SK-N-SH (cell line): Measurements from ENCODE around the gene RHBDL3.
A peak's percentile ranks its signal among the peaks of the same experiment; 100 is the strongest.

Experiments
- CHD2 ChIP-seq: fragments of 150-350 bp; IDR thresholded peaks from 2 replicates; pipeline ENCODE4 v1.6.1; 2018; ENCODE audit warnings: low read length; ENCODE audit not compliant: partially characterized antibody
- CTCF ChIP-seq: fragments of 200-600 bp; sonication (generic); IDR thresholded peaks from 2 replicates; pipeline ENCODE4 v1.6.1; 2017; ENCODE audit warnings: antibody characterized with exemption, mild to moderate bottlenecking, moderate library complexity
- FOXM1 ChIP-seq: IDR thresholded peaks from 2 replicates; pipeline ENCODE4 v1.4.0; 2012; ENCODE audit warnings: low read depth, mild to moderate bottlenecking
- JUND ChIP-seq: IDR thresholded peaks from 2 replicates; pipeline ENCODE4 v1.4.0; 2012
- NFIC ChIP-seq: IDR thresholded peaks from 2 replicates; pipeline ENCODE4 v1.4.0; 2012; ENCODE audit warnings: borderline replicate concordance
- PBX3 ChIP-seq: IDR thresholded peaks from 2 replicates; pipeline ENCODE4; 2012
- POLR2AphosphoS5 ChIP-seq: IDR thresholded peaks from 2 replicates; pipeline ENCODE4 v1.6.1; 2012; ENCODE audit warnings: low read depth, low read length
- REST ChIP-seq: IDR thresholded peaks from 2 replicates; pipeline ENCODE4 v1.6.1; 2012; ENCODE audit warnings: mild to moderate bottlenecking, low read depth, low read length, moderate library complexity

- TF ChIP-seq JUND (no peak), CTCF (no peak), REST (no peak), POLR2AphosphoS5 (no peak), PBX3 (no peak), NFIC (peak; percentile 36), CHD2 (no peak), FOXM1 (no peak)
Observed at GRCh38 chr17:32333187-32333586, 67.6 kb downstream of the RHBDL3 start.
